ENCODE results near the gene KCNQ1OT1.

The KCNQ1OT1 gene

GRCh38 chr11:2664791-2665525 lies 34.8 kb downstream of the KCNQ1OT1 start:
- in situ Hi-C loops (cut with MboI; ENCODE audit: low sequenced_read_pairs, unreplicated experiment) = no loop called here
- TF ChIP-seq CTCF (IDR thresholded peaks at IDR 0.05; ENCODE audit: borderline replicate concordance, control extremely low read depth, extremely low read depth, insufficient read depth, missing control alignments) = no peak
- peak; percentile 26 for DNase-seq (ENCODE audit: low spot score)

GRCh38 chr11:2664376-2664775 lies 35.4 kb downstream of the KCNQ1OT1 start:
- in situ Hi-C loops (cut with MboI; ENCODE audit: low sequenced_read_pairs, unreplicated experiment) = no loop called here
- DNase-seq (ENCODE audit: low spot score) = peak; percentile 16

GRCh38 chr11:2663915-2664314 lies 35.9 kb downstream of the KCNQ1OT1 start:
- in situ Hi-C loops (cut with MboI; ENCODE audit: low sequenced_read_pairs, unreplicated experiment) = no loop called here
- TF ChIP-seq CTCF (IDR thresholded peaks at IDR 0.05; ENCODE audit: borderline replicate concordance, control extremely low read depth, extremely low read depth, insufficient read depth, missing control alignments) = no peak

More at GRCh38 chr11:2664376-2664775, 35.4 kb downstream of the KCNQ1OT1 start:
- no peak for TF ChIP-seq CTCF (IDR thresholded peaks at IDR 0.05; ENCODE audit: borderline replicate concordance, control extremely low read depth, extremely low read depth, insufficient read depth, missing control alignments)

GRCh38 chr11:2663506-2663905 lies 36.3 kb downstream of the KCNQ1OT1 start:
- DNase-seq (ENCODE audit: low spot score) = peak; percentile 18
- in situ Hi-C loops (cut with MboI; ENCODE audit: low sequenced_read_pairs, unreplicated experiment) = no loop called here
- no peak for TF ChIP-seq CTCF (IDR thresholded peaks at IDR 0.05; ENCODE audit: borderline replicate concordance, control extremely low read depth, extremely low read depth, insufficient read depth, missing control alignments)

More at GRCh38 chr11:2663915-2664314, 35.9 kb downstream of the KCNQ1OT1 start:
- DNase-seq (ENCODE audit: low spot score) = peak; percentile 15

- peak; percentile 15 for DNase-seq (ENCODE audit: low spot score)
- in situ Hi-C loops (cut with MboI; ENCODE audit: low sequenced_read_pairs, unreplicated experiment) = no loop called here
- no peak for TF ChIP-seq CTCF (IDR thresholded peaks at IDR 0.05; ENCODE audit: borderline replicate concordance, control extremely low read depth, extremely low read depth, insufficient read depth, missing control alignments)
Measured at GRCh38 chr11:2662430-2663299, 37.1 kb downstream of the KCNQ1OT1 start.

- in situ Hi-C loops (cut with MboI; ENCODE audit: low sequenced_read_pairs, unreplicated experiment) = no loop called here
- DNase-seq (ENCODE audit: low spot score) = peak; percentile 11
- no peak for TF ChIP-seq CTCF (IDR thresholded peaks at IDR 0.05; ENCODE audit: borderline replicate concordance, control extremely low read depth, extremely low read depth, insufficient read depth, missing control alignments)
Measured at GRCh38 chr11:2662024-2662312, 37.8 kb downstream of the KCNQ1OT1 start.

Data from GM13976 (cell line).